Neural progenitor cell (in vitro differentiated cells): ENCODE results near the gene IRF7. TPM values are rescaled to one million over a fixed set of nuclear protein-coding genes. Genes with fewer than 3 reads are reported as not detected.

Source experiments
- DNase-seq: peaks from one replicate; pipeline ENCODE4 v3.0.0-alpha.2; 2016; ENCODE audit warnings: low spot score
- H2AFZ ChIP-seq: fragments of 200-600 bp; sonication (generic); replicated peaks from 2 replicates; pipeline ENCODE4 v1.6.1; 2016; ENCODE audit warnings: antibody characterized with exemption
- H3F3A ChIP-seq: fragments of 200-600 bp; sonication (generic); 2 replicates; pipeline ENCODE4 v1.6.1; 2016; ENCODE audit warnings: antibody characterized with exemption, low read depth
- H3K27ac ChIP-seq: fragments of 200-600 bp; sonication (generic); 2 replicates; pipeline ENCODE4 v1.5.1; 2016; ENCODE audit warnings: mild to moderate bottlenecking
- H3K27me3 ChIP-seq: fragments of 200-600 bp; sonication (generic); 2 replicates; pipeline ENCODE4 v1.6.1; 2016; ENCODE audit warnings: mild to moderate bottlenecking, moderate library complexity
- H3K36me3 ChIP-seq: fragments of 200-600 bp; sonication (generic); 2 replicates; pipeline ENCODE4 v1.5.1; 2016
- H3K4me1 ChIP-seq: fragments of 200-600 bp; sonication (generic); 2 replicates; pipeline ENCODE4 v1.6.1; 2016; ENCODE audit warnings: mixed run types
- H3K4me2 ChIP-seq: fragments of 200-600 bp; sonication (generic); 2 replicates; pipeline ENCODE4 v1.6.1; 2016
- H3K4me3 ChIP-seq: fragments of 200-600 bp; sonication (generic); 2 replicates; pipeline ENCODE4 v1.5.1; 2016
- H3K79me2 ChIP-seq: fragments of 200-600 bp; sonication (generic); 2 replicates; pipeline ENCODE4 v1.6.1; 2016; ENCODE audit warnings: low read depth
- H3K9ac ChIP-seq: fragments of 200-600 bp; sonication (generic); 2 replicates; pipeline ENCODE4 v1.6.1; 2016
- H3K9me3 ChIP-seq: fragments of 200-600 bp; sonication (generic); 2 replicates; pipeline ENCODE4 v1.5.1; 2016; ENCODE audit warnings: low read depth
- H4K20me1 ChIP-seq: fragments of 200-600 bp; sonication (generic); 2 replicates; pipeline ENCODE4 v1.6.1; 2016; ENCODE audit warnings: low read depth
- H3K27ac Mint-ChIP-seq: 3 replicates; pipeline ENCODE4 v1.8.0; 2021; ENCODE audit warnings: mixed read lengths
- H3K27me3 Mint-ChIP-seq: 2 replicates; pipeline ENCODE4 v1.8.0; 2022; ENCODE audit warnings: low read depth, mild to moderate bottlenecking, inconsistent platforms, moderate library complexity, mixed read lengths; ENCODE audit not compliant: insufficient read depth
- H3K36me3 Mint-ChIP-seq: 3 replicates; pipeline ENCODE4 v1.8.0; 2021; ENCODE audit warnings: mixed read lengths
- H3K4me1 Mint-ChIP-seq: 3 replicates; pipeline ENCODE4 v1.8.0; 2021; ENCODE audit warnings: mixed read lengths
- H3K4me3 Mint-ChIP-seq: 3 replicates; pipeline ENCODE4 v1.8.0; 2021; ENCODE audit warnings: mild to moderate bottlenecking, moderate library complexity, mixed read lengths
- H3K9me3 Mint-ChIP-seq: 3 replicates; pipeline ENCODE4 v1.8.0; 2020; ENCODE audit warnings: mixed read lengths
- CTCF ChIP-seq: fragments of 200-600 bp; sonication (generic); IDR thresholded peaks from 2 replicates; pipeline ENCODE4 v1.5.1; 2017; ENCODE audit warnings: antibody characterized with exemption, mild to moderate bottlenecking
- EZH2 ChIP-seq: fragments of 200-600 bp; sonication (generic); IDR thresholded peaks from 2 replicates; pipeline ENCODE4 v1.6.1; 2017; ENCODE audit warnings: antibody characterized with exemption, mild to moderate bottlenecking, moderate library complexity
- EZH2phosphoT487 ChIP-seq: fragments of 200-600 bp; sonication (generic); IDR thresholded peaks from 2 replicates; pipeline ENCODE4 v1.6.1; 2017; ENCODE audit warnings: antibody characterized with exemption
- total RNA-seq: library from RNA; depleted of rRNA; stranded (reverse); fragments of >200 nt; gene quantifications from 2 replicates; pipeline ENCODE4 v1.2.3, GENCODE V29; 2015; ENCODE audit warnings: low replicate concordance

IRF7 gene
- total RNA-seq, 1 donor from 2014 or later: 4.3 TPM

- Histone ChIP-seq H3K4me3 (no peak overlapping the region), H3K27ac (no peak overlapping the region), H3K36me3 (no peaks in the 10 kb centered on the region), H3K4me1 (no peaks in the 10 kb centered on the region), H3K9me3 (no peaks in the 10 kb centered on the region), H3K79me2 (peaks cover 5% of the 10 kb centered on the region), H3K9ac (no peak overlapping the region), H3F3A (peaks cover 20% of the 10 kb centered on the region), H3K27me3 (no peaks in the 10 kb centered on the region), H2AFZ (no peak overlapping the region), H3K4me2 (no peak overlapping the region), H4K20me1 (peaks cover 25% of the 10 kb centered on the region)
- Mint-ChIP-seq H3K4me1 (no peaks in the 10 kb centered on the region), H3K4me3 (no peak overlapping the region), H3K27me3 (peaks cover 7% of the 10 kb centered on the region), H3K27ac (no peak overlapping the region), H3K36me3 (no peaks in the 10 kb centered on the region), H3K9me3 (no peaks in the 10 kb centered on the region)
- TF ChIP-seq EZH2phosphoT487: no peak
- TF ChIP-seq EZH2: no peak
- TF ChIP-seq CTCF: no peak
- DNase-seq: no peak
Observed at GRCh38 chr11:617912-618682, 2.3 kb upstream of the IRF7 start.

- Mint-ChIP-seq H3K4me1 (no peaks in the 10 kb centered on the region), H3K4me3 (no peak overlapping the region), H3K9me3 (no peaks in the 10 kb centered on the region), H3K27ac (no peak overlapping the region), H3K36me3 (no peaks in the 10 kb centered on the region), H3K27me3 (peaks cover 10% of the 10 kb centered on the region)
- no peak for DNase-seq
- Histone ChIP-seq H3K27me3 (no peaks in the 10 kb centered on the region), H3K4me3 (no peak overlapping the region), H3F3A (peaks cover 25% of the 10 kb centered on the region), H3K36me3 (no peaks in the 10 kb centered on the region), H3K79me2 (peaks cover 5% of the 10 kb centered on the region), H3K4me1 (no peaks in the 10 kb centered on the region), H3K27ac (no peak overlapping the region), H4K20me1 (peaks cover 29% of the 10 kb centered on the region), H2AFZ (no peak overlapping the region), H3K4me2 (no peak overlapping the region), H3K9me3 (no peaks in the 10 kb centered on the region), H3K9ac (no peak overlapping the region)
- no peak for TF ChIP-seq CTCF
- TF ChIP-seq EZH2: no peak
- no peak for TF ChIP-seq EZH2phosphoT487
Observed at GRCh38 chr11:617199-617911, 1.6 kb upstream of the IRF7 start.

GRCh38 chr11:616320-617198 is 809 bp upstream of the IRF7 start:
- peak overlapping the region; percentile 90 for H3K4me3 ChIP-seq
- Mint-ChIP-seq H3K4me3 (peak overlapping the region; percentile 83), H3K27me3 (peaks cover 14% of the 10 kb centered on the region)

More at GRCh38 chr11:616320-617198, 809 bp upstream of the IRF7 start:
- Histone ChIP-seq H2AFZ (no peak overlapping the region), H3K27ac (no peak overlapping the region), H3K79me2 (peaks cover 5% of the 10 kb centered on the region), H3F3A (peaks cover 32% of the 10 kb centered on the region), H3K4me1 (no peaks in the 10 kb centered on the region), H3K9ac (no peak overlapping the region), H4K20me1 (peaks cover 37% of the 10 kb centered on the region), H3K9me3 (no peaks in the 10 kb centered on the region), H3K36me3 (no peaks in the 10 kb centered on the region), H3K27me3 (no peaks in the 10 kb centered on the region), H3K4me2 (peak overlapping the region; percentile 91)
- no peak for DNase-seq
- Mint-ChIP-seq H3K27ac (no peak overlapping the region), H3K36me3 (peaks cover 2% of the 10 kb centered on the region), H3K9me3 (no peaks in the 10 kb centered on the region), H3K4me1 (no peaks in the 10 kb centered on the region)
- no peak for TF ChIP-seq EZH2phosphoT487
- TF ChIP-seq CTCF: no peak
- no peak for TF ChIP-seq EZH2
